K562 (cell line): ENCODE data around the gene SLC25A44. TPM values are rescaled to one million over a fixed set of nuclear protein-coding genes. Genes with fewer than 3 reads are reported as not detected.

Experiments
- ARNT ChIP-seq, 2 experiments: fragments of 450-650 bp; IDR thresholded peaks; 2 replicates each; pipeline ENCODE4 v1.6.1; 2016; ENCODE audit warnings: mild to moderate bottlenecking in 1 of 2
- CBFA2T3 ChIP-seq: fragments of 450-650 bp; IDR thresholded peaks from 2 replicates; pipeline ENCODE4 v1.6.1; 2017
- CCAR2 ChIP-seq: fragments of 200-400 bp; formaldehyde crosslinking; IDR thresholded peaks from 2 replicates; pipeline ENCODE4 v1.6.1; 2017; ENCODE audit warnings: mild to moderate bottlenecking, low read depth, low read length
- CXXC5 ChIP-seq: fragments of 250-450 bp; sonication (Bioruptor Pico); IDR thresholded peaks from 2 replicates; pipeline ENCODE4 v1.8.0; 2022; ENCODE audit warnings: inconsistent platforms, mild to moderate bottlenecking, moderate library complexity
- HMBOX1 ChIP-seq: sonication (generic); IDR thresholded peaks from 2 replicates; pipeline ENCODE4 v1.6.1; 2016
- MCM3 ChIP-seq: fragments of 450-650 bp; IDR thresholded peaks from 2 replicates; pipeline ENCODE4 v1.6.1; 2016
- MITF ChIP-seq: IDR thresholded peaks from 2 replicates; pipeline ENCODE4 v1.6.1; 2014; ENCODE audit warnings: antibody characterized with exemption
- PRPF4 ChIP-seq: fragments of 200-400 bp; formaldehyde crosslinking; IDR thresholded peaks from one replicate; pipeline ENCODE4 v1.6.1; 2017; ENCODE audit warnings: low read length, low read depth, mild to moderate bottlenecking; ENCODE audit not compliant: insufficient read depth, poor library complexity, severe bottlenecking
- RB1 ChIP-seq: fragments of 450-650 bp; IDR thresholded peaks from 2 replicates; pipeline ENCODE4 v1.6.1; 2017; ENCODE audit warnings: low read depth, mild to moderate bottlenecking
- RBM22 ChIP-seq: fragments of 200-400 bp; formaldehyde crosslinking; IDR thresholded peaks from 2 replicates; pipeline ENCODE4 v1.6.1; 2018; ENCODE audit warnings: low read length, low read depth; ENCODE audit not compliant: poor library complexity, severe bottlenecking
- SLC30A9 ChIP-seq: fragments of 250-450 bp; sonication (Bioruptor Pico); IDR thresholded peaks from 2 replicates; pipeline ENCODE4 v1.8.0; 2022; ENCODE audit warnings: mild to moderate bottlenecking, moderate library complexity
- ZFP91 ChIP-seq: sonication (generic); formaldehyde crosslinking; IDR thresholded peaks from 2 replicates; pipeline ENCODE4 v1.8.0; 2022; ENCODE audit warnings: mild to moderate bottlenecking, missing genetic modification reagents
- ZNF263 ChIP-seq: sonication (generic); formaldehyde crosslinking; IDR thresholded peaks from 2 replicates; pipeline ENCODE4 v1.8.0; 2022; ENCODE audit warnings: mild to moderate bottlenecking, missing genetic modification reagents, borderline replicate concordance
- polyA plus RNA-seq, 8 experiments: library from polyadenylated mRNA; depleted of rRNA in 4 of 8; stranded (reverse) in 5 of 8; unstranded in 3 of 8; fragments of >200 nt; fragmentation: Nextera tagmentation in 2 of 8; fragmentation: Illumina TruSeq in 1 of 8; extraction: Ambion mirVana in 2 of 8; extraction: Trizol in 1 of 8; gene quantifications; 2 replicates each; pipeline versions ENCODE4 v1.2.1 to v1.2.3, GENCODE V29; 2011 to 2014; ENCODE audit warnings: inconsistent platforms in 1 of 8, missing spikeins in 1 of 8
- total RNA-seq, 7 experiments: library from RNA; depleted of rRNA in 6 of 7; stranded (reverse); fragments of >200 nt in 6 of 7; fragmentation: Illumina TruSeq in 2 of 7; extraction: Trizol in 2 of 7; gene quantifications; 2 replicates each; pipeline versions ENCODE4 v1.2.1 to v1.2.3, GENCODE V29; 2011 to 2021; ENCODE audit warnings: low replicate concordance in 1 of 7

SLC25A44 gene
- total and polyA plus RNA-seq, 9 of the 15 experiments (the other 6 are each of a cell fraction or from before 2014, with no cell fraction given), result 4.4 to 22.8 (median 12.5) TPM

GRCh38 chr1:156155756-156156510 lies 38.0 kb upstream of the SLC25A44 start (continued):
- no peak for TF ChIP-seq ZFP91 (CRISPR knock-in tag)
- TF ChIP-seq RBM22, result no peak
- TF ChIP-seq MCM3, result no peak
- TF ChIP-seq HMBOX1, result no peak
- TF ChIP-seq ARNT (IDR thresholded peaks at IDR 0.05), result no peak
- no peak for TF ChIP-seq PRPF4
- 0 out of 2 replicates have a peak, but pooled peaks have one; percentile 15 for TF ChIP-seq ZNF263 (CRISPR knock-in tag)
- TF ChIP-seq MITF, result no peak
- 0 out of 2 replicates have a peak, but pooled peaks have one; percentile 14 for TF ChIP-seq CBFA2T3
- no peak for TF ChIP-seq CXXC5
- TF ChIP-seq SLC30A9, result no peak
- no peak for TF ChIP-seq RB1
- no peak for TF ChIP-seq CCAR2
